K562 (cell line): ENCODE measurements around the gene PFDN2. TPM values are rescaled to one million over a fixed set of nuclear protein-coding genes. Genes with fewer than 3 reads are reported as not detected.

Experiments
- ATAC-seq: fragments of 200-7000 bp; cut with Tn5 transposase; 3 replicates; pipeline ENCODE4 v1.9.1; 2020; ENCODE audit warnings: moderate library complexity
- BruUV-seq: library from RNA; stranded (reverse); fragments of 400-500 nt; replicated peaks from 2 replicates; lab custom pipeline; 2021; lab: Mats Ljungman, UMichigan
- CTCF ChIA-PET: fragments of 300-600 bp; formaldehyde crosslinking; extraction: SDS; loops from one replicate; lab custom pipeline; 2021; ENCODE audit warnings: low intra/inter-chr PET ratio; lab: Yijun Ruan, JAX
- POLR2A ChIA-PET: fragments of 300-600, 350-650 bp; sonication (Branson Sonifier 250); formaldehyde crosslinking; extraction: SDS; loops from one replicate; lab custom pipeline; 2021; ENCODE audit warnings: antibody characterized with exemption, inconsistent platforms; lab: Yijun Ruan, JAX
- DNase-seq, 4 experiments: peaks; one replicate each; pipeline versions ENCODE4 v3.0.0 to v3.0.0-alpha.2; 2011 to 2018; ENCODE audit warnings: low spot score in 3 of 4, mixed read lengths in 3 of 4; ENCODE audit errors: extremely low read depth in 1 of 4
- FAIRE-seq: peaks from 2 replicates; lab custom pipeline; 2011; peaks lifted over from hg19 to GRCh38; lab: Jason Lieb, UNC
- H2AFZ ChIP-seq: 2 replicates; pipeline ENCODE4 v1.6.0; 2011; ENCODE audit warnings: low read depth, low read length, control low read depth, inconsistent platforms
- H3K27ac ChIP-seq: fragments of 200-600 bp; 3 replicates; pipeline ENCODE4 v1.8.0; 2011; ENCODE audit warnings: low read depth, mild to moderate bottlenecking, control low read depth, inconsistent platforms, low read length, moderate library complexity, mixed read lengths; ENCODE audit errors: extremely low read depth
- H3K27me3 ChIP-seq, 2 experiments: fragments of 300-600 bp in 1 of 2; 2 replicates in 1 of 2; 3 replicates in 1 of 2; pipeline versions ENCODE4 v1.6.0 to v1.8.0; 2011; ENCODE audit warnings: inconsistent platforms in 2 of 2, low read length in 2 of 2, mild to moderate bottlenecking in 1 of 2, mixed read lengths in 1 of 2, moderate library complexity in 1 of 2; ENCODE audit not compliant: control insufficient read depth in 2 of 2, insufficient read depth in 2 of 2
- H3K36me3 ChIP-seq: fragments of 300-600 bp; 3 replicates; pipeline ENCODE4 v1.8.0; 2011; ENCODE audit warnings: mild to moderate bottlenecking, low read length, inconsistent platforms; ENCODE audit not compliant: control insufficient read depth, insufficient read depth
- H3K4me1 ChIP-seq, 2 experiments: fragments of 200-600 bp in 1 of 2; replicated peaks in 1 of 2; 2 replicates in 1 of 2; 3 replicates in 1 of 2; pipeline versions ENCODE4 v1.5.1 to v1.8.0; 2011; ENCODE audit warnings: inconsistent platforms in 2 of 2, low read length in 2 of 2, mild to moderate bottlenecking in 1 of 2, mixed read lengths in 1 of 2, moderate library complexity in 1 of 2; ENCODE audit not compliant: control insufficient read depth in 2 of 2, insufficient read depth in 2 of 2
- H3K4me2 ChIP-seq: 2 replicates; pipeline ENCODE4 v1.6.1; 2011; ENCODE audit warnings: low read length, control low read depth, inconsistent platforms, mixed read lengths; ENCODE audit not compliant: insufficient read depth
- H3K4me3 ChIP-seq: fragments of 200-600 bp; sonication (generic), shearing (Covaris generic); 2 replicates; pipeline ENCODE4 v1.5.1; 2016; ENCODE audit warnings: control low read depth, inconsistent platforms
- H3K79me2 ChIP-seq: fragments of 200-600 bp; 3 replicates; pipeline ENCODE4 v1.8.0; 2011; ENCODE audit warnings: low read length, inconsistent platforms; ENCODE audit not compliant: control insufficient read depth, insufficient read depth
- H3K9ac ChIP-seq, 2 experiments: 2 replicates each; pipeline versions ENCODE4 v1.6.0 to v1.6.1; 2011; ENCODE audit warnings: low read depth in 2 of 2, low read length in 2 of 2, control low read depth in 1 of 2, inconsistent platforms in 1 of 2, mild to moderate bottlenecking in 1 of 2, mixed read lengths in 1 of 2; ENCODE audit not compliant: insufficient read depth in 1 of 2
- H3K9me1 ChIP-seq: one replicate; pipeline ENCODE4 v1.6.0; 2011; ENCODE audit warnings: inconsistent platforms, mild to moderate bottlenecking, low read length, moderate library complexity; ENCODE audit not compliant: control insufficient read depth, insufficient read depth
- H3K9me3 ChIP-seq: replicated peaks from 2 replicates; pipeline ENCODE4 v1.5.1; 2011; ENCODE audit warnings: low read depth, low read length, inconsistent platforms; ENCODE audit not compliant: control insufficient read depth, insufficient read depth
- H4K20me1 ChIP-seq: replicated peaks from 2 replicates; pipeline ENCODE4 v1.6.1; 2011; ENCODE audit warnings: low read length, inconsistent platforms, mixed read lengths; ENCODE audit not compliant: control insufficient read depth, insufficient read depth
- ARID2 ChIP-seq: fragments of 450-650 bp; IDR thresholded peaks from 2 replicates; pipeline ENCODE4 v1.6.1; 2017; ENCODE audit warnings: antibody characterized with exemption, mild to moderate bottlenecking
- CBX1 ChIP-seq: sonication (generic); IDR thresholded peaks from 2 replicates; pipeline ENCODE4 v1.6.1; 2016; ENCODE audit warnings: antibody characterized with exemption, low read depth, mild to moderate bottlenecking
- NELFE ChIP-seq: IDR thresholded peaks from 2 replicates; pipeline ENCODE4 v1.6.1; 2011; ENCODE audit warnings: mild to moderate bottlenecking; ENCODE audit not compliant: insufficient read depth, insufficient read length
- SMARCC2 ChIP-seq: fragments of 450-650 bp; IDR thresholded peaks from 2 replicates; pipeline ENCODE4 v1.6.1; 2017; ENCODE audit warnings: antibody characterized with exemption, moderate library complexity, mild to moderate bottlenecking, low read depth
- TCF3 ChIP-seq: sonication (generic); formaldehyde crosslinking; IDR thresholded peaks from 2 replicates; pipeline ENCODE4 v1.4.0; 2020; ENCODE audit warnings: mild to moderate bottlenecking, missing genetic modification reagents
- WGBS: fragments of 100-300 bp; shearing (Covaris generic); methylation state at CpG from one replicate; pipeline ENCODE4 v1.1.6; 2016; ENCODE audit warnings: low coverage, mixed read lengths; ENCODE audit not compliant: insufficient coverage; ENCODE audit errors: missing lambda C conversion rate; 5-methylcytosine and 5-hydroxymethylcytosine counted together
- in situ Hi-C: fragments of 300-500 bp; cut with MboI; formaldehyde crosslinking; loops from 4 replicates; pipeline ENCODE4 v1.15.0; 2018; ENCODE audit warnings: inconsistent platforms, mixed read lengths
- intact Hi-C: fragments of 100-400 bp; cut with micrococcal nuclease; formaldehyde crosslinking; loops from 2 replicates; pipeline ENCODE4 v1.14.2; 2022
- polyA plus RNA-seq, 8 experiments: library from polyadenylated mRNA; depleted of rRNA in 4 of 8; stranded (reverse) in 5 of 8; unstranded in 3 of 8; fragments of >200 nt; fragmentation: Nextera tagmentation in 2 of 8; fragmentation: Illumina TruSeq in 1 of 8; extraction: Ambion mirVana in 2 of 8; extraction: Trizol in 1 of 8; gene quantifications; 2 replicates each; pipeline versions ENCODE4 v1.2.1 to v1.2.3, GENCODE V29; 2011 to 2014; ENCODE audit warnings: inconsistent platforms in 1 of 8, missing spikeins in 1 of 8
- total RNA-seq, 7 experiments: library from RNA; depleted of rRNA in 6 of 7; stranded (reverse); fragments of >200 nt in 6 of 7; fragmentation: Illumina TruSeq in 2 of 7; extraction: Trizol in 2 of 7; gene quantifications; 2 replicates each; pipeline versions ENCODE4 v1.2.1 to v1.2.3, GENCODE V29; 2011 to 2021; ENCODE audit warnings: low replicate concordance in 1 of 7
- TF ChIP-seq, protein P1 (sequence below), 2 experiments: fragments of 450-650 bp in 1 of 2; sonication (generic) in 1 of 2; formaldehyde crosslinking; conservative IDR thresholded peaks; 2 replicates each; pipeline versions ENCODE4 v1.4.0 to v1.8.1; 2020 to 2022; ENCODE audit warnings: mild to moderate bottlenecking in 1 of 2, missing genetic modification reagents in 1 of 2
- TF ChIP-seq, protein P2 (sequence below): IDR thresholded peaks from 2 replicates; pipeline ENCODE4 v1.6.1; 2012; ENCODE audit warnings: low read depth, low read length, improper control_type of control experiment, borderline replicate concordance
- TF ChIP-seq, protein P3 (sequence below): fragments of 450-650 bp; IDR thresholded peaks from 2 replicates; pipeline ENCODE4 v1.7.1; 2018; ENCODE audit warnings: mild to moderate bottlenecking, low read depth; ENCODE audit not compliant: partially characterized antibody

Gene PFDN2
- total and polyA plus RNA-seq, 9 of the 15 experiments (the other 6 are each of a cell fraction or from before 2014, with no cell fraction given), result 50.2 to 361 (median 144) TPM

DNA sequence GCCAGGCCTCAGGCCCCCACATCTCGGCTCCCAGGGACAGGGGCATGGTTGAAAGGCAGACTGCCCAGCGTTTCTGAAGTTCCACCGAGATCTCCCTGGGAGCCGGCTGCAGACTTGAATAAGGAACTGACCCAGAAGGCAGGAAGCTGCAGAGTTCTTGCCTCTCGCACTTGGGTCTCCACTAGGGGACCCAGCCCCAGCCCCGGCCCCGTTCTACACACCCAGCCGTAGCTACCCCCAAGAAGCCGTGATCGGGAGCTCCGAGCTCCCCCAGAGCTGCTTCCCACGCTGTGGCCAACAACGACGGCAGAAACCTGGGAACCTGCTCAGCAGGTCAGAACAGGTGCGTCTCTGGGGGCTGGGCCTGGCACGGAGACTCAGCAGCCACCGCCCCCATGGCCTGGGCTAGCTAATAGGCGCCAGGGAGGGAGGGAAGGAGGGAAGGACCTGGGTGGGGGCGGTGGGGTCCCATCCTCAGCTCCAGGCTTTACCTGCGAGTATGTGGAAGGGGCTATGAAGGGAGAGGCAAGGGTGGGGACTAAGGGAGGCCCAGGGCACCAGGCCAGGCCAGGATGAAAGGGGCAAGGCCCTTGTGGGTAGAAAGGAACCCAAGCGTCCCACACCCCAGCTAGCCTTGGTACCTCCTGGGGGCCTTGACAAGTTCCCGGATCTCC, 28.4 kb downstream of the PFDN2 start, which contains the start of gene NECTIN4:
Gene NECTIN4, minus strand, starts transcription at position 308 of the 674 bp plus-strand sequence. Its CDS starts 262 bp downstream, at position 46.
- H3K9me3 ChIP-seq, result 0 out of 2 replicates have a peak, but pooled peaks cover 3% of the 10 kb centered on the region
- no peaks in the 10 kb centered on the region for H3K36me3 ChIP-seq
- H2AFZ ChIP-seq, result no peak within 1 kb of the TSS
- 40% methylated on average over 17 of the region's 22 CpGs for WGBS
- H4K20me1 ChIP-seq, result no peaks in the 10 kb centered on the region
- H3K27me3 ChIP-seq, result no peaks in the 10 kb centered on the region
- H3K9ac ChIP-seq, result no peak within 1 kb of the TSS; a peak in 1 of 4 replicates
- ChIA-PET POLR2A (interaction anchor here (0.9 kb wide), 1 partner anchor 8 kb away, joined by 3 read pairs; the partner anchor contains the start of gene KLHDC9), CTCF (no interaction called here)
- H3K27ac ChIP-seq, result no peak within 1 kb of the TSS
- ATAC-seq (no peak), FAIRE-seq (no peak), DNase-seq (no peak)
- no TSS peak for BruUV-seq
- H3K4me2 ChIP-seq, result no peak within 1 kb of the TSS
- no peak within 1 kb of the TSS for H3K4me3 ChIP-seq
- intact Hi-C loops (no loop called here), in situ Hi-C loops (loop anchor here (25.0 kb wide), 1 partner anchor 252 kb away; no protein-coding TSS in a partner anchor)
- peaks cover under 1 to 5% of the 10 kb centered on the region in 2 experiments; a peak in 3 of 5 replicates for H3K4me1 ChIP-seq
- no peaks in the 10 kb centered on the region for H3K79me2 ChIP-seq
- no peaks in the 10 kb centered on the region for H3K9me1 ChIP-seq
- TF ChIP-seq TCF3 (CRISPR knock-in tag) (no peak), ARID2 (no peak), SMARCC2 (no peak), NELFE (no peak), CBX1 (no peak)
- TF ChIP-seq, protein P1, sequence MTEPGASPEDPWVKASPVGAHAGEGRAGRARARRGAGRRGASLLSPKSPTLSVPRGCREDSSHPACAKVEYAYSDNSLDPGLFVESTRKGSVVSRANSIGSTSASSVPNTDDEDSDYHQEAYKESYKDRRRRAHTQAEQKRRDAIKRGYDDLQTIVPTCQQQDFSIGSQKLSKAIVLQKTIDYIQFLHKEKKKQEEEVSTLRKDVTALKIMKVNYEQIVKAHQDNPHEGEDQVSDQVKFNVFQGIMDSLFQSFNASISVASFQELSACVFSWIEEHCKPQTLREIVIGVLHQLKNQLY (CRISPR knock-in tag; conservative IDR thresholded peaks at IDR 0.05), result no peak
- TF ChIP-seq, protein P2, sequence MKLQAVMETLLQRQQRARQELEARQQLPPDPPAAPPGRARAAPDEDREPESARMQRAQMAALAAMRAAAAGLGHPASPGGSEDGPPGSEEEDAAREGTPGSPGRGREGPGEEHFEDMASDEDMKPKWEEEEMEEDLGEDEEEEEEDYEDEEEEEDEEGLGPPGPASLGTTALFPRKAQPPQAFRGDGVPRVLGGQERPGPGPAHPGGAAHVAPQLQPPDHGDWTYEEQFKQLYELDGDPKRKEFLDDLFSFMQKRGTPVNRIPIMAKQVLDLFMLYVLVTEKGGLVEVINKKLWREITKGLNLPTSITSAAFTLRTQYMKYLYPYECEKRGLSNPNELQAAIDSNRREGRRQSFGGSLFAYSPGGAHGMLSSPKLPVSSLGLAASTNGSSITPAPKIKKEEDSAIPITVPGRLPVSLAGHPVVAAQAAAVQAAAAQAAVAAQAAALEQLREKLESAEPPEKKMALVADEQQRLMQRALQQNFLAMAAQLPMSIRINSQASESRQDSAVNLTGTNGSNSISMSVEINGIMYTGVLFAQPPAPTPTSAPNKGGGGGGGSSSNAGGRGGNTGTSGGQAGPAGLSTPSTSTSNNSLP, result no peak
- TF ChIP-seq, protein P3, sequence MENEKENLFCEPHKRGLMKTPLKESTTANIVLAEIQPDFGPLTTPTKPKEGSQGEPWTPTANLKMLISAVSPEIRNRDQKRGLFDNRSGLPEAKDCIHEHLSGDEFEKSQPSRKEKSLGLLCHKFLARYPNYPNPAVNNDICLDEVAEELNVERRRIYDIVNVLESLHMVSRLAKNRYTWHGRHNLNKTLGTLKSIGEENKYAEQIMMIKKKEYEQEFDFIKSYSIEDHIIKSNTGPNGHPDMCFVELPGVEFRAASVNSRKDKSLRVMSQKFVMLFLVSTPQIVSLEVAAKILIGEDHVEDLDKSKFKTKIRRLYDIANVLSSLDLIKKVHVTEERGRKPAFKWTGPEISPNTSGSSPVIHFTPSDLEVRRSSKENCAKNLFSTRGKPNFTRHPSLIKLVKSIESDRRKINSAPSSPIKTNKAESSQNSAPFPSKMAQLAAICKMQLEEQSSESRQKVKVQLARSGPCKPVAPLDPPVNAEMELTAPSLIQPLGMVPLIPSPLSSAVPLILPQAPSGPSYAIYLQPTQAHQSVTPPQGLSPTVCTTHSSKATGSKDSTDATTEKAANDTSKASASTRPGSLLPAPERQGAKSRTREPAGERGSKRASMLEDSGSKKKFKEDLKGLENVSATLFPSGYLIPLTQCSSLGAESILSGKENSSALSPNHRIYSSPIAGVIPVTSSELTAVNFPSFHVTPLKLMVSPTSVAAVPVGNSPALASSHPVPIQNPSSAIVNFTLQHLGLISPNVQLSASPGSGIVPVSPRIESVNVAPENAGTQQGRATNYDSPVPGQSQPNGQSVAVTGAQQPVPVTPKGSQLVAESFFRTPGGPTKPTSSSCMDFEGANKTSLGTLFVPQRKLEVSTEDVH, result no peak
